Esophagus (tissue), 2 donors: ENCODE measurements around the gene AGTRAP. TPM values are rescaled to one million over a fixed set of nuclear protein-coding genes. Genes with fewer than 3 reads are reported as not detected.

Experiments used
- H3K27ac ChIP-seq, 2 donors: one replicate each; pipeline ENCODE4 v1.5.1; 2013; ENCODE audit warnings: low read depth in 2 of 2, mild to moderate bottlenecking in 2 of 2, inconsistent platforms in 1 of 2, low read length in 1 of 2, moderate library complexity in 1 of 2
- H3K27me3 ChIP-seq, 2 donors: one replicate each; pipeline ENCODE4 v1.6.1; 2013; ENCODE audit warnings: low read length in 2 of 2, control low read depth in 1 of 2, mild to moderate bottlenecking in 1 of 2; ENCODE audit not compliant: insufficient read depth in 2 of 2, control insufficient read depth in 1 of 2
- H3K36me3 ChIP-seq, 2 donors: one replicate each; pipeline ENCODE4 v1.6.1; 2013; ENCODE audit warnings: low read length in 1 of 2; ENCODE audit not compliant: control insufficient read depth in 2 of 2, insufficient read depth in 2 of 2
- H3K4me1 ChIP-seq, 2 donors: one replicate each; pipeline ENCODE4 v1.6.1; 2013; ENCODE audit warnings: low read length in 1 of 2; ENCODE audit not compliant: control insufficient read depth in 2 of 2, insufficient read depth in 2 of 2
- H3K4me3 ChIP-seq, 2 donors: one replicate each; pipeline ENCODE4 v1.5.1; 2013; ENCODE audit warnings: low read length in 2 of 2, mild to moderate bottlenecking in 2 of 2, low read depth in 1 of 2, moderate library complexity in 1 of 2
- H3K9me3 ChIP-seq, 2 donors: one replicate each; pipeline ENCODE4 v1.6.1; 2013; ENCODE audit warnings: mild to moderate bottlenecking in 2 of 2, low read depth in 1 of 2, low read length in 1 of 2, moderate library complexity in 1 of 2; ENCODE audit not compliant: control insufficient read depth in 2 of 2, insufficient read depth in 1 of 2
- WGBS, 2 donors: extraction: QIAGEN DNeasy Blood & Tissue Kit; methylation state at CpG; one replicate each; pipeline ENCODE4 v1.1.7; 2013; 5-methylcytosine and 5-hydroxymethylcytosine counted together
- polyA plus RNA-seq, 2 donors: library from polyadenylated mRNA; stranded (reverse); fragments of 200-250 nt; gene quantifications; one replicate each; pipeline ENCODE4 v1.2.3, GENCODE V29; 2013
- donor health status: healthy with polysubstance abuse.
- donor health status: Bipolar disorder and iron deficiency.

The AGTRAP gene
- polyA plus RNA-seq, 2 donors = 23.7 to 34.6 TPM

DNA sequence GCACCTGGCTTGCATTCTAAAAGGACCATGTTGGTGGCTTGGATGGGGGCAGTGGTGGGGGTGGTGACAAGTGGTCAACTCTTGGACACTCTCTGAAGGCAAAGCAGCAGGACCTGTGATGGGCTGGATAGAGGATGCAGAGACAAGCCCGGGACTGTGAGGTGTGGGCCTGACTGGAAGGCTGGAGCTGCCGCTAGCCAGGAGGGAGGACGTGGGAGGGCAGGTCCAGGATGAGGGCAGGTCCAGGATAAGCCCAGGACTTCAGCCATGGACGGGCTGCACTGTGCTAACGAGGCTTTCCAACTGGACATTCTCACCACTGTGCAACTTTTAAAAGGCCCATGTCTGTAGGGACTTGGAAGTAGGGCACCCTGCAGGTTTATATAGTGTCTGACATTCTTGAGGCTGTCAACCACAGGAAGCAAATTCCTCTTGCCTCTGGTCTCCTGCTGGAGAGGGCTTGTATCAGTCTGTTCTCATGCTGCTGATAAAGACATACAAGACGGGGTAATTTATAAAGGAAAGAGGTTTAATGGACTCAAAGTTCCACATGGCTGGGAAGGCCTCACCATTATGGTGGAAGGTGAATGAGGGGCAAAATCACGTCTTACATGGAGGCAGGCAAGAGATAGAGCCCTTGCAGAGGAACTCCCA is 17.7 kb downstream of the AGTRAP start:
- Histone ChIP-seq H3K4me1 (no peaks in the 10 kb centered on the region), H3K27me3 (no peaks in the 10 kb centered on the region), H3K27ac (no peak overlapping the region), H3K4me3 (no peak overlapping the region), H3K36me3 (peaks cover 2 to 24% of the 10 kb centered on the region in 2 donors), H3K9me3 (no peaks in the 10 kb centered on the region)
- WGBS, 2 donors = 65 to 70% methylated on average over 7 of the region's 7 CpGs

DNA sequence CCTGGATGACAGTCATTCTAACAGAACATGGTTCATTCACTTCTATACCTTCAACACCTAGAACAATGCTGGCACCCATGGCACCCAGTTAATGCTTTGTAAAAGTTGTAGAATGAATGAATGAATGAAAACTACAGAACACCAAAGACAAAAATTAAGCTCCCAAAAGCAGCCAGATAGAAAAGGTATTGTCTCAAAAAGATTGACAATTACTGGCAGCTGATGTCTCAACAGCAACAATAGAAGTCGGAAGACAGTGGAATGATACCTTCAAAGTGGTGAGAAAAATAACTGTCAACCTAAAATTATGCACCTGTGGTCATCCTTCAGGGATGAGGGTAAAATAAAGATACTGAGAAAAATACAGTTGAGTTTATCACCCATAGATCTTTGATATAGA is 21.1 kb downstream of the AGTRAP start:
- Histone ChIP-seq H3K36me3 (no peaks in the 10 kb centered on the region), H3K4me3 (no peak overlapping the region), H3K9me3 (peaks cover 0 to 4% of the 10 kb centered on the region in 2 donors), H3K4me1 (peaks cover 0 to 4% of the 10 kb centered on the region in 2 donors), H3K27me3 (no peaks in the 10 kb centered on the region), H3K27ac (no peak overlapping the region)
- 93 to 96% methylated on average over 1 of the region's 1 CpG for WGBS, 2 donors

DNA sequence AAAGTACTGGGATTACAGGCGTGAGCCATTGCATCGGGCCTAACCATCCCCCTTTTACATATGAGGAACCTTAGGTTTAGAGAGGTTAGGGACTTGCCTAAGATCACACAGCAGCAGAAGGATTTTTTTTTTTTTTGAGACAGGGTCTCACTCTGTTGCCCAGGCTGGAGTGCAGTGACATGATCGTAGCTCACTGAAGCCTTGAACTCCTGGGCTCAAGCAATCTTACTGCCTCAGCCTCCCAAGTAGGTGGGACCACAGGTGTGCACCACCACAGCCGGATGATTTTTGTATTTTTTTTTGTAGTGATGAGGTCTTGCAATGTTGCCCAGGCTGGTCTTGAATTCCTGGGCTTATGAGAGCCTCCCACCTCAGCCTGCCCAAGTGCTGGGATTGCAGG is 23.9 kb downstream of the AGTRAP start:
- no peak overlapping the region for H3K4me3 ChIP-seq
- peaks cover 0 to 4% of the 10 kb centered on the region in 2 donors for H3K4me1 ChIP-seq
- H3K36me3 ChIP-seq = no peaks in the 10 kb centered on the region
- peaks cover 0 to 4% of the 10 kb centered on the region in 2 donors for H3K9me3 ChIP-seq
- no peak overlapping the region for H3K27ac ChIP-seq
- WGBS, 2 donors = 88 to 91% methylated on average over 4 of the region's 4 CpGs
- no peaks in the 10 kb centered on the region for H3K27me3 ChIP-seq

DNA sequence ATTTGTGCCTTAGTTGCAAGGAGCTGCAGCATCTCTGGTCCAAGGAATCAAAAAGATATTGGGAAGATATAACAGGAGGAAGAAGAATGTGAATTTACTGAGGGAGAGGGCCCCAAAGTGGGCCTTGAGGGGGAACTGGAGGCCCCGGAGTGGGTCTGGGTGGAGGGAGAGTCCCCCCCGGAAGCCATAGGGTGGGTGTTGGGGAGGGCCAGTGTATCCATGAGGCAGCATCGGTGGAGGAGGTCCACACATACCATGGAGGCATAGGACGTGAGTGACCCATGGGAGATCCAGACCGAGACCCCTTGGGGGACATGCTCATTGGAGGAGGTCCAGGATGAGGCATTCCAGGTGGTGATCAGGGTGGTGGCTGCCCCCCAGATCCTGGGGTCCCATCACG is 25.3 kb downstream of the AGTRAP start:
- H3K4me1 ChIP-seq = peaks cover 0 to 4% of the 10 kb centered on the region in 2 donors
- no peak overlapping the region for H3K27ac ChIP-seq
- no peaks in the 10 kb centered on the region for H3K27me3 ChIP-seq
- no peak overlapping the region for H3K4me3 ChIP-seq
- H3K36me3 ChIP-seq = no peaks in the 10 kb centered on the region
- peaks cover 0 to 4% of the 10 kb centered on the region in 2 donors for H3K9me3 ChIP-seq
- 83 to 91% methylated on average over 6 of the region's 6 CpGs for WGBS, 2 donors

DNA sequence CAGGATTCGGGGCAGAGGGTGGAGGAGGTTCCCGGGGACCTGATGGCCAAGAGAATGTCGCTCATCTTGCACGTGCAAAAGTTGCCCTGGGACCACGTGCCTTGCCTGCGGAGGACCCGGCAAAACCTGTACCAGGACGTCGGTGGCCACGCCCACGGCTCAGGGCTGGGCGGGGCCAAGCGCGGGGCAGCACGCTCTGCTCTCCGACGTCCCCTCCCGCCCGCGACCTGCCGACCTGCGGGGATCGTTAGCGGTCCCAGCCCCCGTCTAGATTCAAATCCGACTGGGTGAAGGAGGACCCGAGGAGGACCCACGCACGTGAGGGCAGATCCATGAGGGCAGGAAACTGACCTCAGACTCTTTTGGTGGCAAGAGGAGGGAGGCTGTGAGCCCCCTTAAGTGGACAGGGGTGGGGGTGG is 26.1 kb downstream of the AGTRAP start, which contains the start of gene C1orf167:
TSS of gene C1orf167 (plus strand) at position 206 of the 419 bp plus-strand sequence. CDS start 2,208 bp downstream, outside the sequence.
- Histone ChIP-seq H3K36me3 (no peaks in the 10 kb centered on the region), H3K27ac (no peak within 1 kb of the TSS), H3K4me3 (no peak within 1 kb of the TSS), H3K9me3 (peaks cover 0 to 4% of the 10 kb centered on the region in 2 donors), H3K27me3 (no peaks in the 10 kb centered on the region), H3K4me1 (peaks cover 0 to 4% of the 10 kb centered on the region in 2 donors)
- WGBS, 2 donors = 7 to 8% methylated on average over 28 to 29 of the region's 29 CpGs

DNA sequence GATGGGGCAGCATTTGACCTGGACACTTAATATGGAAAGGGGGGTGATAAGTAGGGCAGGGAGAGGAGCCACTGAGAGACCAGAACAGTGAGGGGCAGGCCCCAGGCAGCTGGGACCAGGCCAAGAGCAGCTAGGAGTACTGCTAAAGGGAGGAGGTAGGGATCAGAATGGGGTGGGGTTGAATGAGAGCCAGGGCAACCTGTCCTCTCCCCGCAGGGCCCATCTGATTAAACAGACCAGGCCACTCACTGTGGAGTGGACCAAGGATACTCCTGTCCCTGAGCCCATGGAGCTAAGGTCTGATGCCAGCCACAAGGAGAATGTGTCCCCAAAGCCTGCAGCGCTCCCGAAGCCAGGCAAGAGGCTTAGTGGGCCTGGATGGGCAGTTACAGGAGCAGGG is 28.2 kb downstream of the AGTRAP start:
- WGBS, 2 donors = 81% methylated on average over 3 of the region's 3 CpGs

DNA sequence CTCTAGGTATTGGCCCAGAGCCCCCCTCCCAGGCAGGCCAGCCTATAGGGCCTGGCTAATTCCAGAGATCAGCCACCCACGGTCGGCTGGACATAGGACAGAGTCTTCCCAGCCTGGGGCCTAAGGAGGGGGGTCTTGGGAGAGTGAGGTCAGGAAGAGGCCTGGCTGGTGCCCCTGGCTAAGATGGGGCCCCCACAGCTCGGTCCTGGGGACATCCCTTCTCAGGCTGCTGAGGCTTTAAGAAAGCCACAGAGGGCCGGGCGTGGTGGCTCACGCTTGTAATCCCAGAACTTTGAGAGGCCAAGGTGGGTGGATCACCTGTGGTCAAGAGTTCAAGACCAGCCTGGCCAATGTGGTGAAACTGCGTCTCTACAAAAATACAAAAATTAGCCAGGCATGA is 28.6 kb downstream of the AGTRAP start:
- H3K27me3 ChIP-seq = no peaks in the 10 kb centered on the region
- peaks cover 0 to 4% of the 10 kb centered on the region in 2 donors for H3K4me1 ChIP-seq
- 74 to 83% methylated on average over 7 of the region's 7 CpGs for WGBS, 2 donors
- peaks cover 0 to 4% of the 10 kb centered on the region in 2 donors for H3K9me3 ChIP-seq
- H3K4me3 ChIP-seq = no peak overlapping the region
- no peak overlapping the region for H3K27ac ChIP-seq
- no peaks in the 10 kb centered on the region for H3K36me3 ChIP-seq

More for the DNA sequence above, 28.2 kb downstream of the AGTRAP start:
- Histone ChIP-seq H3K4me1 (peaks cover 0 to 4% of the 10 kb centered on the region in 2 donors), H3K27ac (no peak overlapping the region), H3K9me3 (peaks cover 0 to 4% of the 10 kb centered on the region in 2 donors), H3K27me3 (no peaks in the 10 kb centered on the region), H3K36me3 (no peaks in the 10 kb centered on the region), H3K4me3 (no peak overlapping the region)

DNA sequence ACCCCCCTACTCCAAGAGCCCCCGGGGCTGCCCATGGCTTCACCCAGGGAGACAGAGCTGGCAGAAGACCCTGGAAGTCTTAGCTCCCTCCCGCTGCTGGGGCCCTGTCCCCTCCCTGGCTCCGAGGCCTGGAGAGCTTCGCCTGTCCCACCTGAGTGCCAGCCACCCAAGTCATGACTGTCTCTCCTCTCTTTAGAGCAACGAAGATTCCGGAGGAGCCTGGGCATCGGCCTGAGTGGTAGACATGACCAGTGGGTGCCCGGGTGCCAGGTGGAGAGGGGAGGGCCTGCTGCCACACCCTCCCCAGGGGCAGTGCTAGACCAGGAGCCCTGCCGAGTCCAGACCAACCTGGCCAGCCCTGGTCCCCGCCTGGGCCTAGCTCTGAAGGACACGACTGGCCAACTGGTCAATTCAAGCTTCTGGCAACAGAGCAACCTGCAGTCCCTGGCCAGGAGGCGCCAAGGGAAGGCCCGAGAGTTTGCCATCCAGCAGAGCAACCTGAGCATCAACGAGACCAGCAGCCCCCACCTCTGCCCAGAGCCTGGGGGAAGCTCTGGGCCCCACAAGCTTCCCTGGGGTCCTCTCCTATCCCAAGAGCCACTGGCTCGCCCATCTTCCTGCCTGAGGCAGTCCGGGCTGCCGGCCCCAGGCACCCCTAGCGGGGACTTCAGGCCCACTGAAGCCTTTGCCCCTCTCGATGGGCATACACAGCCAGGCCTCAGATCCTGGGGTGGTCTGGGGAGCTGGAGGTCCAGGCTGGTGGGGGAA is 29.9 kb downstream of the AGTRAP start:
- H3K27me3 ChIP-seq = no peaks in the 10 kb centered on the region
- WGBS, 2 donors = 78 to 88% methylated on average over 17 to 19 of the region's 19 CpGs
- H3K4me3 ChIP-seq = no peak overlapping the region

DNA sequence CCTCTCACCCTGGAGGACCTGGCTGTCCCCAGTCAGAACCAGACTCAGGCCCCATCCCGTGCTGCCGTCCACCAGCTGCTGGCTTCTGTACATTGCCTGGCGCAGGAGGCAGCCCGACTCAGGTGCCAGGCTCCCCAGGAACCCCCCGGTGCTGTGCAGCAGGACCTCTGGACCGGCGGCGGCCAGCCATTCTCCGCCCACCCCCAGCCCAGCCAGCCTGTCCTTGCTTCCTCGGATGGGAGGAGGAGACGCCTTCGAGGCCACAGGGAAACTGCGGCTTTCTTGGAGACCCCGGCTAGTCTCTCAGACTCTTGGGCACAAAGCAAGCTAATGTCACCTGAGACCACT is 30.5 kb downstream of the AGTRAP start:
- Histone ChIP-seq H3K36me3 (no peaks in the 10 kb centered on the region), H3K4me1 (peaks cover 0 to 4% of the 10 kb centered on the region in 2 donors), H3K9me3 (peaks cover 0 to 4% of the 10 kb centered on the region in 2 donors), H3K4me3 (no peak overlapping the region), H3K27ac (no peak overlapping the region), H3K27me3 (no peaks in the 10 kb centered on the region)
- 76 to 81% methylated on average over 14 of the region's 14 CpGs for WGBS, 2 donors

More for the DNA sequence above, 29.9 kb downstream of the AGTRAP start:
- Histone ChIP-seq H3K9me3 (peaks cover 0 to 4% of the 10 kb centered on the region in 2 donors), H3K27ac (no peak overlapping the region), H3K36me3 (no peaks in the 10 kb centered on the region), H3K4me1 (peaks cover 0 to 4% of the 10 kb centered on the region in 2 donors)
